HG02981 (cell line): ENCODE results near the gene STAT6.

Experiments
- ATAC-seq: cut with Tn5 transposase; IDR thresholded peaks from one replicate; pipeline ENCODE4 v1.9.1; 2021; ENCODE audit warnings: mild to moderate bottlenecking, moderate library complexity; ENCODE audit not compliant: unreplicated experiment

The STAT6 gene

GRCh38 chr12:57111031-57111734 lies at the start of gene STAT6:
Gene STAT6, minus strand, starts transcription at chr12:57111362. Its CDS starts 3,084 bp downstream, at chr12:57108278.
- peak; percentile 46 for ATAC-seq

GRCh38 chr12:57160741-57161140 lies 49.6 kb upstream of the STAT6 start:
- ATAC-seq: no peak

DNA sequence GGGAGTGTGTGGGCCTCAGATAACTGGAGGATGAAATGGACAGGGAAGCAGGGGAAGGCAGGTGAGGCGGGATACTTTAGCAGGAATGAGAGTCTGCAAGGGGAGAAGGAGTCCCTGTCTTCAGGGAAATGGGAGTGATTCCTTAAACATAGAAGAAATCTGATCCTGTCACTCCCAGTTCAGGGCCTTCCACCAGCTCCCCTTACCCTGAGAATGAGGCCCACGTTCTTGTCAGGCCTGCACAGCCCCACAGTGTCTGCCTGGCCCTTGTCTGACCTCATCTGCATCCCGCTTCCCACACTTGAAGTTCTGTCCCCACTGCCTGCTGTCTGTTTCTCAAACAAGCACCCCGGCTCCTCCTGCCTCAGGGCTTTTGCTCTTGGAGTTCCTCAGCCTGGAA lies 48.9 kb upstream of the STAT6 start:
- no peak for ATAC-seq

DNA sequence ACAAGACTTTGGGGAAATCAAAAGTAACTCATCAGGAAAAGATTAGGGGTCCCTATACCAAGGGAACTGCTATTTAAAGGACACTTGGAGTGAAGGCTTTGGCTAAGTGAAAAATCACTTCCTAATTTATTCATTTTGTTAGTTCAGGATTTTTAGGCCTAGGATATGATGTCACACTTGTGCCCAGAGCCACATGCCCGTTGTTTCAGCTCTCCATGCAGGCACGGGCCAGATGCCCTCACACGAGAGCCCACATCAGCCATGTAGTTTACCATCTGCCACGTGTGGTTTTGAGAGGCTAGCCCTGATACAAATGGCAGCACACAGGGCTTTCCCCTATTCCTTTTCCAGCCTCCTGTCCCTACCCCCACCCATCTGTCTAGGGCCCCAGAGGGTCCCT lies 48.1 kb upstream of the STAT6 start:
- no peak for ATAC-seq

DNA sequence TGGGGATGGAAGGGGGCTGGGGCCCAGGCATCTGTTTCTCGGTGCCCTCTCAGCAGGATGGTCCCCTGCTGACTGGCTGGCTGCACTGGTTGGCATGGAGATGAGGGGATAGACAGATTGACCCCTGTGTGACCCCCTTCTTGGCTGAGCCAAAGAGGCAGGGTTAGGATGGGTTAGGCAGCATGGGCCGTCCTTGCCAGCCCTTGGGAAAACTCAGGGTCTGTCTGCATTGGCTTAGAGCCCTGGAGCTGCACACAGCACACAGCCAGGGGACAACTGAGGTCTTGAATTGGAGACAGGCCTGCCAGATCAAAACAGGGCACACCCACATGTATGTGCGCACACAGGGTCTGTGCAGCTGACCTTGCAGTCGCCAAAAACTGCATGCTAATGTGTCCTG lies 47.5 kb upstream of the STAT6 start:
- ATAC-seq: no peak

DNA sequence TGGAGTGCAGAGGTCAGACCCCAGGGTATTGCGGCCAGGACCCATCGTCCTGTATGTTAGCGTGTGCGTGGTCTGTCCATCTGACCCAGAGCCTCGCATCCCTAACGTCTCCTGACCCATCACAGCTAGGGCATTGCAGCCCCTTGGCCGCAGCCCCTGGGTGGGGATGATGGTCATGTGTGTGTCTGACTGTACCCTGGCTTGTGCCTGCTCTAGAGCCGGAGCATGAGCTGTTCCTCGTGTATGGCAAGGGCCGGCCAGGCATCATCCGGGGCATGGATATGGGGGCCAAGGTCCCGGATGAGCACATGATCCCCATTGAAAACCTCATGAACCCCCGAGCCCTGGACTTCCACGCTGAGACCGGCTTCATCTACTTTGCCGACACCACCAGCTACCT lies 47.0 kb upstream of the STAT6 start:
- no peak for ATAC-seq

DNA sequence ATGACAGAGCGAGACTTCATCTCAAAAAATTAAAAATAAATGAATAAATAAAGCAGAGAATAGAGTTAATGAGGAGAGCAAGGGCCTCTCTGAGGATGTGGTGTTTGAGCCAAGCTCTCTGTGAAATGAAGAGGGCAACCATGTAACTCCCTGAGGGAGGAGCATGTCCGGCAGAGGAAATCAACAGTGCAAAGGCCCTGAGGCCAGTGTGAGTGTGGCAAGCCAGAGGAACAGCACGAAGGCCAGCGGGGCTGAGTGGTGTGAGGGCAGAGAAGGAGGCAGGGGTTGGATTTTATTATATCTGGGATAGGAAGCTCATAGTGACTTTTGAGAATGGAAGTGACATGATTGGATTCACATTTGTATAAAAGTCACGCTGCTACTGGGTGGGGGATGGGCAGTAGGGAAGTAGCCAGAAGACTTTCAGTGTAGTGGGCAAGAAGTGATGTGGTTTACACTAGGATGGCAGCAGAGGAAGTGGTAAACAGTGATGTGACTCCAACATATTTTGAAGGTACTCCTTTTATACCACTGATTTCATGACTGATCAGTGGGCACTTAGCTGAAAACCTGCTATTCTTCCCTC lies 46.5 kb upstream of the STAT6 start:
- ATAC-seq: no peak

GRCh38 chr12:57156701-57157403 lies 45.7 kb upstream of the STAT6 start:
- no peak for ATAC-seq

GRCh38 chr12:57154804-57155434 lies 43.8 kb upstream of the STAT6 start:
- no peak for ATAC-seq

DNA sequence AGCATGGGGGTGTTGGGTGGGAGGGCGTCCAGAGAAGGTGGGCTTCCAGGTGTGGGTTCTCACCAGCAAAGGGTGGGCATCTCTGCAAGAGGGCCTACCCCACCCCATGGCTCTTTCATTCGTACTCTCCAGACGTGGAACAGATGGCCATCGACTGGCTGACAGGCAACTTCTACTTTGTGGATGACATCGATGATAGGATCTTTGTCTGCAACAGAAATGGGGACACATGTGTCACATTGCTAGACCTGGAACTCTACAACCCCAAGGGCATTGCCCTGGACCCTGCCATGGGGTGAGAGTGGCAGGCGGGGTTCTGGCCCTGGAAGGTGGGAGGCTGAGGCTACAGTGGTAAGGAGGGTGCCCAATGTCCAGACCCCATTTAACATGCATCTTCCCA lies 42.9 kb upstream of the STAT6 start:
- ATAC-seq: no peak

DNA sequence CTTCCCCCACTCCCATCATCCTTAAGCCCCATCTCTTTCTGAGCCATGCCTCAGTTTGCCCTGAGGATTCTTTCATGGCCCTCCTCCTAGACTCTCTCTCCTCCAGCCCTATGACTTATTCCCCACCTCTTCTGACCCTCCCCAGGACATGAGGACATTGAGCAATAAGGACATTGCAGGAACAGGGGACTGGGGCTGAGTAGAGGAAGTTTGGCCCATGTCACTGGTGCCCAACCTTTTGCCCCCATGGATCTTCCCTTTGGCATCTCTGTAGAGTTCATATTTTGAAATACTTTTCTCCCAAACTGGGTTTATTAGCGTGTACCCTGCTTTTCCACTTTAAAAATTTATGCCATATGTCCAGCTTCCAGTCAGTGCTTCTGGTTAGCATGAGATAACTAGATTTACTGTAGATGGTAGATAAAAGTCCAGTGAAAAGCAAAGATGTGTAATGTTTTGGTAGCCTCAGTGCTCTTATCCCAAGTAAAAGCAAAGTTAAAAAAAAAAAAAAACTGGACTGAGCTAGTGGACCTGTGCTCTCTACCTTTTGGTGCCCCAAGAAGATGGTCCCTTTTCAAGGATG lies 42.3 kb upstream of the STAT6 start:
- no peak for ATAC-seq

DNA sequence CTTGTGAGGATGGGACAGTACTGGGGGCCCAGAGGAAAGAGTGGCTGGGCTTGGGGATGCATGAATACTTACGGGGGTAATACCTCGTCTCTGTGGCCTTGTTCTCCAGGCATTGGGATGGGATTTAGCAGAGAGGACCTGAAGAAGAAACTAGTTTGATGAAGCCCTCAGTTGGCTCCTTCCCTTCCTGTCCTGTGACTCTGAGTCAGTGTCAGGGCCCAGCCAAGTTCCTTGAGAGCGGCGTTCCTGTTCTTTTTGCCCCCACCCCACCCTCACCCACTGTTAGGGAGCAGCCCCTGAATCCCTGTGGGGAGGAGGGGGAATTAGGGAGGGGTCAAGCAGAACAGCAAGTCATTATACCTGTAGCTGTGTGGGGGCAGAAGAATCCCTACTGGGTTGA lies 41.5 kb upstream of the STAT6 start:
- ATAC-seq: no peak

- ATAC-seq: no peak
Measured at GRCh38 chr12:57151741-57152630, 40.8 kb upstream of the STAT6 start.

GRCh38 chr12:57150400-57151000 lies 39.3 kb upstream of the STAT6 start:
- ATAC-seq: no peak

- no peak for ATAC-seq
Measured at GRCh38 chr12:57149245-57149900, 38.2 kb upstream of the STAT6 start.

DNA sequence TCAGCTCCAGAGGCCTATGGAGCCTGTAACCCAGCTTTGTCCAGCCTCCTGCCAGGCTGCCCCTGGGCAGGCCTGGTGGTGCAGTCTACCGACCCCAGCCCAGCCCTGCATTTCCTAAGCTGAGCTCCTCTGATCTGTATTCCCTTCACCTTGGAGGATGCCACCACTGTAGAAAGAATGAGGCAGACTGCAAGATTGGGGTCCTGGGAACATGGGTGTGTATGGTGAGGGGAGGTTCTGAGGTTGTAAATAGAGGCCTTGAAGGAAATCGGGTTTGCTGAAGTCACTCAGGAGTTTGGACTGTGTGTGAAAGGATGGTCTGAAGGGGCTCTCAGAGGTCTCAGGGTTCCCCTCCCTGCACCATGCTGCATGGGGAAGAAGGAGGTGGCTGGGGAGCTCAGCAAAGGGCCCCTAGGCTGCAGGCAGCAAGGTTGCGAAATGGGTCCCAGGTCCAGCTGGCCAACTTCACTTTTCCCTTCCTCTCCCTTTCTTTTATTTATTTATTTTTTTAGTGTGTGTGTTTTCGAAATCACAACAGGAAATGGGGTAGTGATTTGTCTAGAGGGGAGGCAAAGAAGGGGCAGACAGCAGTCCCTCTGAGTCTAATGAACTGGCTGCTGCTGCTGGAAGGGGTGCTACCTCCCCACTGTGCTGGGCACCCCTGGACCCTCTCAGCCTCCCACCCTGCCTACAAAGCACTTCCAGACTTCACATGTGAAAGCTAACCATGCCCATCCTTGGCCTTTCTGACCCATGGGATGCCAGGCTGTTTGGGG lies 37.5 kb upstream of the STAT6 start:
- ATAC-seq: no peak

GRCh38 chr12:57146961-57147944 lies 36.1 kb upstream of the STAT6 start, which contains the start of gene LRP1-AS:
Gene LRP1-AS, minus strand, starts transcription at chr12:57147619.
- ATAC-seq: no peak
